ENCODE results near the gene TEF.

GRCh38 chr22:41446639-41447434, 65.1 kb downstream of the TEF start, which contains the start of gene TOB2:
- TF ChIP-seq RAD21 (IDR thresholded peaks at IDR 0.05; ENCODE audit: low read length) (no peak), FOXM1 (IDR thresholded peaks at IDR 0.05; ENCODE audit: low read depth) (no peak), NRF1 (IDR thresholded peaks at IDR 0.05; ENCODE audit: low read depth, low read length) (no peak), EP300 (IDR thresholded peaks at IDR 0.05; ENCODE audit: borderline replicate concordance in 1 of 2, low read depth in 1 of 2, low read length in 1 of 2) (no peak), CTCF (IDR thresholded peaks at IDR 0.05) (no peak), IRF3 (IDR thresholded peaks at IDR 0.05; ENCODE audit: low read depth, low read length) (no peak), RFX5 (IDR thresholded peaks at IDR 0.05; ENCODE audit: low read length) (peak; percentile 73), TAF1 (IDR thresholded peaks at IDR 0.05; ENCODE audit: borderline replicate concordance, low read depth, low read length) (peak; percentile 95), NFIC (IDR thresholded peaks at IDR 0.05; ENCODE audit: borderline replicate concordance) (peak; percentile 29; the same call in 1 of the 2 replicates), GABPA (IDR thresholded peaks at IDR 0.05; ENCODE audit: low read depth) (peak; percentile 19; the same call in 1 of the 2 replicates), SIN3A (IDR thresholded peaks at IDR 0.05; ENCODE audit: borderline replicate concordance, low read depth, low read length) (peak; percentile 95; the same call in 1 of the 2 replicates), PBX3 (IDR thresholded peaks at IDR 0.05) (peak; percentile 88), MAX (IDR thresholded peaks at IDR 0.05; ENCODE audit: low read depth) (no peak)

Measured in SK-N-SH (cell line).